Smooth muscle cell (in vitro differentiated cells): ENCODE data around the gene CES5A. TPM values are rescaled to one million over a fixed set of nuclear protein-coding genes. Genes with fewer than 3 reads are reported as not detected.

Experiments
- DNase-seq: peaks from one replicate; lab custom pipeline; 2025; ENCODE audit not compliant: unreplicated experiment; lab: John Stamatoyannopoulos, UW
- H2AFZ ChIP-seq: fragments of 200-600 bp; sonication (generic); 2 replicates; pipeline ENCODE4 v1.6.0; 2016; ENCODE audit warnings: antibody characterized with exemption, low read depth, mild to moderate bottlenecking
- H3F3A ChIP-seq: fragments of 200-600 bp; sonication (generic); 2 replicates; pipeline ENCODE4 v1.6.0; 2017; ENCODE audit warnings: antibody characterized with exemption, low read depth
- H3K27ac ChIP-seq: fragments of 200-600 bp; sonication (generic); 2 replicates; pipeline ENCODE4 v1.5.1; 2016; ENCODE audit warnings: low read depth, mild to moderate bottlenecking
- H3K27me3 ChIP-seq: fragments of 200-600 bp; sonication (generic); 2 replicates; pipeline ENCODE4 v1.6.1; 2016; ENCODE audit warnings: low read depth, mild to moderate bottlenecking
- H3K36me3 ChIP-seq: fragments of 200-600 bp; sonication (generic); 2 replicates; pipeline ENCODE4 v1.5.1; 2016; ENCODE audit warnings: low read depth
- H3K4me1 ChIP-seq: fragments of 200-600 bp; sonication (generic); 2 replicates; pipeline ENCODE4 v1.5.1; 2016; ENCODE audit warnings: low read depth
- H3K4me2 ChIP-seq: fragments of 200-600 bp; sonication (generic); 2 replicates; pipeline ENCODE4 v1.6.0; 2016; ENCODE audit warnings: mild to moderate bottlenecking
- H3K4me3 ChIP-seq: fragments of 200-600 bp; sonication (generic); 2 replicates; pipeline ENCODE4 v1.5.1; 2016; ENCODE audit warnings: mild to moderate bottlenecking
- H3K79me2 ChIP-seq: fragments of 200-600 bp; sonication (generic); 2 replicates; pipeline ENCODE4 v1.6.0; 2016; ENCODE audit warnings: low read depth, mild to moderate bottlenecking
- H3K9ac ChIP-seq: fragments of 200-600 bp; sonication (generic); 2 replicates; pipeline ENCODE4 v1.6.0; 2016; ENCODE audit warnings: low read depth
- H3K9me3 ChIP-seq: fragments of 200-600 bp; sonication (generic); replicated peaks from 2 replicates; pipeline ENCODE4 v1.5.1; 2016; ENCODE audit warnings: low read depth
- H4K20me1 ChIP-seq: fragments of 200-600 bp; sonication (generic); 2 replicates; pipeline ENCODE4 v1.6.0; 2016; ENCODE audit warnings: low read depth
- WGBS: methylation state at CpG from one replicate; pipeline ENCODE4 v1.1.7; 2016; ENCODE audit warnings: low lambda C conversion rate; 5-methylcytosine and 5-hydroxymethylcytosine counted together
- polyA plus RNA-seq: library from polyadenylated mRNA; unstranded; fragments of >200 nt; fragmentation: Nextera tagmentation; extraction: Ambion mirVana; gene quantifications from 2 replicates; pipeline ENCODE4 v1.2.1, GENCODE V29; 2016
- total RNA-seq: library from RNA; depleted of rRNA; stranded (reverse); fragments of >200 nt; gene quantifications from 2 replicates; pipeline ENCODE4 v1.2.3, GENCODE V29; 2014
- TF ChIP-seq, protein P1 (sequence below): fragments of 200-600 bp; sonication (generic); IDR thresholded peaks from 2 replicates; pipeline ENCODE4 v1.5.1; 2017; ENCODE audit warnings: borderline replicate concordance, mild to moderate bottlenecking, antibody characterized with exemption; ENCODE audit not compliant: insufficient read depth, poor library complexity, severe bottlenecking

CES5A gene
- total and polyA plus RNA-seq, 2 experiments from 2014 or later, result not detected

DNA sequence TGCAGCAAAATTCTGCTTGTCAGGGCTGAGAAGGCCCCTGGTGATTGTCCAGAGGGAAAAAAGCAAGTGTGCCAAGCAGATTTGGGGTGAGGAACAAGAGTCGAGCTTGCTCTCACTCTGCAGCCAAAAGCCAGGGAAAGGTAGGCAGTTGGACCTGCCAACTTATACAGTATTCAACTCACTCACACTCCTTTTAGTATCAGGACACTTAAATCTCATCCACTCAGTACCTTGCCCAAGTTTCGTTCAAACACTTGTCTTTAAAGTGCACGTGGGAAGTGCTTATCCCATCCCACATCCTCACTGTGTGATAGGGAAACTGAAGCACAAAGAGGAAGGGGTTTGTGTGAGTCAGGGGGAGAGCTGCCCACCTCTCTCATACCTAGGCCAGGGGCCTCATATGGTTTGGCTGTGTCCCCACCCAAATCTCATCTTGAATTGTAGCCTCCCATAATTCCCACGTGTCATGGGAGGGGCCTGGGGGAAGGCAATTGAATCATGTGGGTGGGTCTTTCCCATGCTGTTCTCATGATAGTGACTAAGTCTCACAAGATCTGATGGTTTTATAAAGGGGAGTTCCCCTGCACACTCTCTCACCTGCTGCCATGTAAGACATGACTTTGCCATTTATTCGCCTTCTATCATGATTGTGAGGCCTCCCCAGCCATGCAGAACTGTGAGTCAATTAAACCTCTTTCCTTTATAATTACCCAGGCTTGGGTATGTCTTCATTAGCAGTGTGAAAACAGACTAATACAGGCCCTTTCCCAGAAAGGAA is 25.6 kb upstream of the CES5A start:
- Histone ChIP-seq H3K27ac (no peak overlapping the region), H3K4me3 (no peak overlapping the region), H2AFZ (no peak overlapping the region), H3F3A (no peaks in the 10 kb centered on the region), H3K9ac (no peak overlapping the region), H4K20me1 (no peaks in the 10 kb centered on the region), H3K27me3 (no peaks in the 10 kb centered on the region), H3K36me3 (no peaks in the 10 kb centered on the region), H3K79me2 (no peaks in the 10 kb centered on the region), H3K4me2 (no peak overlapping the region), H3K4me1 (peaks cover 10% of the 10 kb centered on the region), H3K9me3 (no peaks in the 10 kb centered on the region)
- WGBS, result 85% methylated on average over 5 of the region's 5 CpGs
- TF ChIP-seq, protein P1, sequence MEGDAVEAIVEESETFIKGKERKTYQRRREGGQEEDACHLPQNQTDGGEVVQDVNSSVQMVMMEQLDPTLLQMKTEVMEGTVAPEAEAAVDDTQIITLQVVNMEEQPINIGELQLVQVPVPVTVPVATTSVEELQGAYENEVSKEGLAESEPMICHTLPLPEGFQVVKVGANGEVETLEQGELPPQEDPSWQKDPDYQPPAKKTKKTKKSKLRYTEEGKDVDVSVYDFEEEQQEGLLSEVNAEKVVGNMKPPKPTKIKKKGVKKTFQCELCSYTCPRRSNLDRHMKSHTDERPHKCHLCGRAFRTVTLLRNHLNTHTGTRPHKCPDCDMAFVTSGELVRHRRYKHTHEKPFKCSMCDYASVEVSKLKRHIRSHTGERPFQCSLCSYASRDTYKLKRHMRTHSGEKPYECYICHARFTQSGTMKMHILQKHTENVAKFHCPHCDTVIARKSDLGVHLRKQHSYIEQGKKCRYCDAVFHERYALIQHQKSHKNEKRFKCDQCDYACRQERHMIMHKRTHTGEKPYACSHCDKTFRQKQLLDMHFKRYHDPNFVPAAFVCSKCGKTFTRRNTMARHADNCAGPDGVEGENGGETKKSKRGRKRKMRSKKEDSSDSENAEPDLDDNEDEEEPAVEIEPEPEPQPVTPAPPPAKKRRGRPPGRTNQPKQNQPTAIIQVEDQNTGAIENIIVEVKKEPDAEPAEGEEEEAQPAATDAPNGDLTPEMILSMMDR, result no peak
- DNase-seq, result no peak

DNA sequence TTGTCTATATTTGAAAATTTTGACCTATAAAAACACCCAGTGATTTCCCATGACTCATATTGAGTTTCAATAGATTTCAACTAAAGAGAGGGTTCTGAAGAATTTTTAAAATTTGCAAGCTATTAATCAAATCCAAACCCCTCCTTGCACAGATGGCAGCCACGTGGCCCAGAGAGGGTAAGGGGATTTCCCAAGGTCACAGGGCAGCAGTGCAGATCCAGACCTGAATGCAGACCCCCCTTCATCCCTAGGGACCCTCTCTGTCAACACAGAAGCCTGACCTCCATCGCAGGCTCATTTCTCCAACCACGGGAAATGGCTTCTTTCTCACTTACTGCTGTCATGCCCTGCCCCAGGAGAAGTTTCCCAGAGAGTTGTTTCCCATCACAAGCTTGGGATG is 24.7 kb upstream of the CES5A start:
- Histone ChIP-seq H3K4me2 (no peak overlapping the region), H3K9ac (no peak overlapping the region), H3K27ac (no peak overlapping the region), H3K27me3 (no peaks in the 10 kb centered on the region), H3F3A (no peaks in the 10 kb centered on the region), H2AFZ (no peak overlapping the region), H4K20me1 (no peaks in the 10 kb centered on the region), H3K9me3 (no peaks in the 10 kb centered on the region), H3K4me1 (peaks cover 10% of the 10 kb centered on the region), H3K4me3 (no peak overlapping the region), H3K79me2 (no peaks in the 10 kb centered on the region), H3K36me3 (no peaks in the 10 kb centered on the region)
- 91% methylated on average over 3 of the region's 3 CpGs for WGBS
- TF ChIP-seq, protein P1, result no peak
- DNase-seq, result no peak

DNA sequence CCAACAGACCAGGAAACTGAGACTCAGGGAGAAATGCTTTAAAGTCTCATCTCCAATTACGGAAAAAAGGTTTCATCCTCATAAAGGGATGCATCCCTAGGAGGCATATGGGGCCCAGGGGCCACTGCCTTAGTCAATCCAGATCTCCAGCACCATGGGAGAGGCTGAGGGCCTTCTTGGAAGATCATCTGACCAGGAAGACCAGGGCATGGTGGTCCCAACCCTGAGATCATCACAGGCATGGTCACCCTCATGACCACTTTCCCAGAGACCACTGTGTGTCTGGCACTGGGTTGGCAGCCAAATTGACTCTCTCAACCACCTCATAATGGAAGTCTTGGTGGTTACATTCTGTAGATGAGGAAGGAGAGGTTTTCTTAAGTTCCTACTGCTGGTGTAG is 23.4 kb upstream of the CES5A start:
- peaks cover 10% of the 10 kb centered on the region for H3K4me1 ChIP-seq
- H3K9me3 ChIP-seq, result no peaks in the 10 kb centered on the region
- H3K79me2 ChIP-seq, result no peaks in the 10 kb centered on the region
- no peaks in the 10 kb centered on the region for H3K27me3 ChIP-seq
- no peak overlapping the region for H3K9ac ChIP-seq
- no peak overlapping the region for H3K27ac ChIP-seq
- no peak overlapping the region for H2AFZ ChIP-seq
- no peak overlapping the region for H3K4me2 ChIP-seq
- 83% methylated on average over 1 of the region's 1 CpG for WGBS
- TF ChIP-seq, protein P1, result no peak
- no peak for DNase-seq
- H3F3A ChIP-seq, result no peaks in the 10 kb centered on the region
- no peaks in the 10 kb centered on the region for H4K20me1 ChIP-seq
- no peak overlapping the region for H3K4me3 ChIP-seq
- no peaks in the 10 kb centered on the region for H3K36me3 ChIP-seq

DNA sequence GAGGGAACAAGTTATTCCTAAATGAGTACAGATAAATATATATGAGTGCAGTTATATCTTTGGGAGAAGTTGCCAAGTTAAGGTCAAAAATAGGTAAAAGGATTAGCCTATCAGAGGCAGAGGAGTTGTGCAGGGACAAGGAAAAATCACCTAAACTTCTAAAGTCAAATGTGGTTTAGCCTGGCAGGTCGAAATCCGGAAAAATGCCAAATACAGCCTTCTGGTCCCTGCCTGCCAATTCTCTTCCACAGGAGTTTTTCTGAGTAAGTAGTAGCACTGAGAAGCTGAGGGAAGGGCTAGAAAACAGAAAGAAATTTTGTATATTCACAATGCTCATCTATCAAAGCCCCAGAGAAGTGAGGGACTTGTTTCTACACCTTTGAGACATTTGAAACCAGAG is 17.6 kb upstream of the CES5A start:
- Histone ChIP-seq H3K4me2 (no peak overlapping the region), H2AFZ (no peak overlapping the region), H3F3A (no peaks in the 10 kb centered on the region), H3K79me2 (no peaks in the 10 kb centered on the region), H3K9ac (no peak overlapping the region), H3K4me1 (no peaks in the 10 kb centered on the region), H3K27ac (no peak overlapping the region), H3K27me3 (no peaks in the 10 kb centered on the region), H3K4me3 (no peak overlapping the region), H4K20me1 (no peaks in the 10 kb centered on the region), H3K9me3 (no peaks in the 10 kb centered on the region), H3K36me3 (no peaks in the 10 kb centered on the region)
- no peak for DNase-seq
- TF ChIP-seq, protein P1, result no peak
- WGBS, result 60% methylated on average over 2 of the region's 2 CpGs
